Vagina (tissue), 2 donors: Measurements from ENCODE around the gene WDFY3.

Experiments used
- POLR2AphosphoS5 ChIP-seq, 2 donors: sonication (generic); formaldehyde crosslinking; IDR thresholded peaks; one replicate each; pipeline ENCODE4 v1.9.0; 2017; ENCODE audit warnings: antibody characterized with exemption in 2 of 2, mild to moderate bottlenecking in 2 of 2, low read depth in 1 of 2; ENCODE audit not compliant: insufficient read depth in 1 of 2
- TF ChIP-seq, protein P1 (sequence below), 3 experiments: fragments of 450-650 bp in 2 of 3; fragments of 200-600 bp in 1 of 3; sonication (generic) in 1 of 3; IDR thresholded peaks; one replicate each; pipeline ENCODE4 v1.5.1; 2017 to 2019; ENCODE audit warnings: antibody characterized with exemption in 3 of 3, mild to moderate bottlenecking in 2 of 3, moderate library complexity in 2 of 3

DNA sequence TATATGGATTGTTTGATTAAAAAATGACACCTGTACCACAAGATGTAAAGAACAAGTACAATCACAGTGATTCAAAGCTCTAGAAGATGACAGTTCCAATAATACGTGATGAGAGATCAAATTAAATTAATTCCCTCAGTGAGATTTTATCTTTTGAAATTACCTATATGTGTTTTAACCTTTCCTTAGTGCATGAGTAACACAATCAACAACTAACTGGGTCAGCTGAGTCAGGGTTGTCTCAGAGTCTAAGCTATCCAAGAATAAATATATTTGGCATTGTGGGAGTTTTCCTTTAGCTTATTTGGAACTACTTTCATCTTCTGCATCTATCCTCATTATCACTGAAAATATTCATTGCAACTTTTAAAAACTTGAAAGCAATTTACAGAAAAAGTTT, 162.8 kb downstream of the WDFY3 start:
- TF ChIP-seq, protein P1, sequence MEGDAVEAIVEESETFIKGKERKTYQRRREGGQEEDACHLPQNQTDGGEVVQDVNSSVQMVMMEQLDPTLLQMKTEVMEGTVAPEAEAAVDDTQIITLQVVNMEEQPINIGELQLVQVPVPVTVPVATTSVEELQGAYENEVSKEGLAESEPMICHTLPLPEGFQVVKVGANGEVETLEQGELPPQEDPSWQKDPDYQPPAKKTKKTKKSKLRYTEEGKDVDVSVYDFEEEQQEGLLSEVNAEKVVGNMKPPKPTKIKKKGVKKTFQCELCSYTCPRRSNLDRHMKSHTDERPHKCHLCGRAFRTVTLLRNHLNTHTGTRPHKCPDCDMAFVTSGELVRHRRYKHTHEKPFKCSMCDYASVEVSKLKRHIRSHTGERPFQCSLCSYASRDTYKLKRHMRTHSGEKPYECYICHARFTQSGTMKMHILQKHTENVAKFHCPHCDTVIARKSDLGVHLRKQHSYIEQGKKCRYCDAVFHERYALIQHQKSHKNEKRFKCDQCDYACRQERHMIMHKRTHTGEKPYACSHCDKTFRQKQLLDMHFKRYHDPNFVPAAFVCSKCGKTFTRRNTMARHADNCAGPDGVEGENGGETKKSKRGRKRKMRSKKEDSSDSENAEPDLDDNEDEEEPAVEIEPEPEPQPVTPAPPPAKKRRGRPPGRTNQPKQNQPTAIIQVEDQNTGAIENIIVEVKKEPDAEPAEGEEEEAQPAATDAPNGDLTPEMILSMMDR (IDR thresholded peaks at IDR 0.05): no peak
- no peak for TF ChIP-seq POLR2AphosphoS5 (IDR thresholded peaks at IDR 0.05; ENCODE audit: insufficient read depth in 1 of 2, low read depth in 1 of 2)
